ENCODE results near the gene GPR27.

DNA sequence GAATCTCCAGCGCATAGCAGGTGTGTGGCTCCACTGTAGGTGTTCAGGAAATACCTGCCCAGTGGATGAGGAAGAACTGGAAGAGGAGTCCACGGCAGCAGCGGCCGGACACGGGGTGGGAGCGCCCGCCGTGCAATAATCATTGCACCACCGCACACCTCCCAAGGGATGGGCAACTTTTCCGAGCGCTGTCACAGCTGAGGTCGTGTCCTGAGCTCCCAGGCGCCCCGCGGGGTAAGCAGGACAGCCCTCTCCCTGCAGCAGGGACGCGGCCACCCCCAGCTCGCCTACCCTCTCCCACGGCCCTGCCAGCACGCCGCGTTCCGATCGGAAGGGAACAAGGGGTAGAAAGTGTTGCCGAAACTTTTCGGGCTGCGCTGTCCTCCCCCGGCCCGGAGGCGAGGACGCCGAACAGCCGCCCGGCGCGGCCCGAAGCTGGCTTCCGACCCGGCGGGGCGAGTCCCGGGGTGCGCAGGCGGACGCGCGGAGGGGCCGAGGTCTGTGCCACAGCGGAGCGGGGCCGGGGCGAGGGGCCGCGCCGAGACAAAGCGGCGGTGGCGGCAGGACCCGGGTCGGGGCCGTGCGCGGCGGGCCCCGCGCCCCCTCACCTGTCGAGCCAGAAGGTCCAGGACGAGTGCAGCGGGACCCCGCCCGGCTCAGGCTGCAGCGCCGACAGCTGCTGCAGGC is 28.9 kb upstream of the GPR27 start:
- TF ChIP-seq, protein P1, sequence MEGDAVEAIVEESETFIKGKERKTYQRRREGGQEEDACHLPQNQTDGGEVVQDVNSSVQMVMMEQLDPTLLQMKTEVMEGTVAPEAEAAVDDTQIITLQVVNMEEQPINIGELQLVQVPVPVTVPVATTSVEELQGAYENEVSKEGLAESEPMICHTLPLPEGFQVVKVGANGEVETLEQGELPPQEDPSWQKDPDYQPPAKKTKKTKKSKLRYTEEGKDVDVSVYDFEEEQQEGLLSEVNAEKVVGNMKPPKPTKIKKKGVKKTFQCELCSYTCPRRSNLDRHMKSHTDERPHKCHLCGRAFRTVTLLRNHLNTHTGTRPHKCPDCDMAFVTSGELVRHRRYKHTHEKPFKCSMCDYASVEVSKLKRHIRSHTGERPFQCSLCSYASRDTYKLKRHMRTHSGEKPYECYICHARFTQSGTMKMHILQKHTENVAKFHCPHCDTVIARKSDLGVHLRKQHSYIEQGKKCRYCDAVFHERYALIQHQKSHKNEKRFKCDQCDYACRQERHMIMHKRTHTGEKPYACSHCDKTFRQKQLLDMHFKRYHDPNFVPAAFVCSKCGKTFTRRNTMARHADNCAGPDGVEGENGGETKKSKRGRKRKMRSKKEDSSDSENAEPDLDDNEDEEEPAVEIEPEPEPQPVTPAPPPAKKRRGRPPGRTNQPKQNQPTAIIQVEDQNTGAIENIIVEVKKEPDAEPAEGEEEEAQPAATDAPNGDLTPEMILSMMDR (IDR thresholded peaks at IDR 0.05): no peak
- peak; percentile 16 for TF ChIP-seq POLR2A (IDR thresholded peaks at IDR 0.05)
